ENCODE measurements around the gene JOSD2. TPM values are rescaled to one million over a fixed set of nuclear protein-coding genes. Genes with fewer than 3 reads are reported as not detected.

JOSD2 gene
- total RNA-seq, 1 donor from 2014 or later = 44.9 TPM

- no peak for DNase-seq (ENCODE audit: low spot score)
These were observed 3.6 kb upstream of the JOSD2 start for GRCh38 chr19:50514346-50515167.

GRCh38 chr19:50513746-50514345 is 2.9 kb upstream of the JOSD2 start, which contains the start of gene ASPDH:
Gene ASPDH, minus strand, starts transcription at chr19:50513913. Its CDS starts 90 bp downstream, at chr19:50513823.
- DNase-seq (ENCODE audit: low spot score) = no peak

- DNase-seq (ENCODE audit: low spot score) = no peak
These were observed 2.2 kb upstream of the JOSD2 start for GRCh38 chr19:50512999-50513745.

- no peak for DNase-seq (ENCODE audit: low spot score)
These were observed 1.4 kb upstream of the JOSD2 start for GRCh38 chr19:50512112-50512998.

- DNase-seq (ENCODE audit: low spot score) = no peak
These were observed 307 bp downstream of the JOSD2 start for GRCh38 chr19:50510700-50511068.

- DNase-seq (ENCODE audit: low spot score) = no peak
These were observed 795 bp downstream of the JOSD2 start for GRCh38 chr19:50510121-50510670.

- no peak for DNase-seq (ENCODE audit: low spot score)
These were observed 1.6 kb downstream of the JOSD2 start for GRCh38 chr19:50509366-50509765.

GRCh38 chr19:50508843-50509190 is 2.2 kb downstream of the JOSD2 start:
- no peak for DNase-seq (ENCODE audit: low spot score)

- DNase-seq (ENCODE audit: low spot score) = no peak
These were observed 3.6 kb downstream of the JOSD2 start for GRCh38 chr19:50507376-50507775.

- DNase-seq (ENCODE audit: low spot score) = no peak
These were observed 4.3 kb downstream of the JOSD2 start for GRCh38 chr19:50506700-50507099.

- no peak for DNase-seq (ENCODE audit: low spot score)
These were observed 5.0 kb downstream of the JOSD2 start for GRCh38 chr19:50505856-50506611.

GRCh38 chr19:50501568-50502475 is 9.2 kb downstream of the JOSD2 start:
- no peak for DNase-seq (ENCODE audit: low spot score)

- no peak for DNase-seq (ENCODE audit: low spot score)
These were observed 9.8 kb downstream of the JOSD2 start for GRCh38 chr19:50501186-50501567.

- DNase-seq (ENCODE audit: low spot score) = no peak
These were observed 10.2 kb downstream of the JOSD2 start for GRCh38 chr19:50500753-50501151.

- no peak for DNase-seq (ENCODE audit: low spot score)
These were observed 10.8 kb downstream of the JOSD2 start for GRCh38 chr19:50500060-50500752.

- no peak for DNase-seq (ENCODE audit: low spot score)
These were observed 12.6 kb downstream of the JOSD2 start for GRCh38 chr19:50498219-50499056.

GRCh38 chr19:50497022-50497405 is 14.0 kb downstream of the JOSD2 start:
- DNase-seq (ENCODE audit: low spot score) = no peak

Data from mesenteric fat pad (tissue), 1 donor.